Colonic mucosa (tissue), 4 donors: ENCODE measurements around the gene L3MBTL4. TPM values are rescaled to one million over a fixed set of nuclear protein-coding genes. Genes with fewer than 3 reads are reported as not detected.

Experiments used
- DNase-seq: peaks from one replicate; pipeline ENCODE4 v3.0.0-alpha.2; 2020
- H3K27ac ChIP-seq: fragments of 200-600 bp; one replicate; pipeline ENCODE4 v1.8.0; 2021
- H3K27me3 ChIP-seq: fragments of 200-600 bp; one replicate; pipeline ENCODE4 v1.8.0; 2021
- H3K36me3 ChIP-seq: fragments of 200-600 bp; one replicate; pipeline ENCODE4 v1.8.0; 2021
- H3K4me1 ChIP-seq: fragments of 200-600 bp; one replicate; pipeline ENCODE4 v1.8.0; 2021; ENCODE audit warnings: mild to moderate bottlenecking
- H3K4me3 ChIP-seq: fragments of 200-600 bp; one replicate; pipeline ENCODE4 v1.8.0; 2021
- H3K9ac ChIP-seq, 2 donors: one replicate each; pipeline ENCODE4 v1.7.0; 2013; ENCODE audit warnings: control low read depth in 2 of 2, low read depth in 2 of 2, low read length in 2 of 2
- H3K9me3 ChIP-seq: fragments of 200-600 bp; one replicate; pipeline ENCODE4 v1.8.0; 2021
- intact Hi-C: fragments of 100-400 bp; cut with DNase I; formaldehyde crosslinking; loops from one replicate; pipeline ENCODE4 v1.14.1; 2022
- total RNA-seq, 2 donors: library from RNA; stranded (reverse); fragmentation: NEBNext Ultra II Directional in 1 of 2; extraction: Animal tissue kit (Norgen Biotek cat#: 25700) in 1 of 2; gene quantifications; one replicate each; pipeline ENCODE4 v1.2.1, GENCODE V29; 2021
- TF ChIP-seq, protein P1 (sequence below): fragments of 200-600 bp; IDR thresholded peaks from one replicate; pipeline ENCODE4 v1.8.0; 2022; ENCODE audit warnings: antibody characterized with exemption, mild to moderate bottlenecking
- donor health status: healthy.
- donor health status: DM: no; HTN: no; CAD: no.
- donor health status: DM: no; HTN: no; CAD: no.

The L3MBTL4 gene
- total RNA-seq, 2 donors from 2014 or later: 3.5 to 3.8 TPM

DNA sequence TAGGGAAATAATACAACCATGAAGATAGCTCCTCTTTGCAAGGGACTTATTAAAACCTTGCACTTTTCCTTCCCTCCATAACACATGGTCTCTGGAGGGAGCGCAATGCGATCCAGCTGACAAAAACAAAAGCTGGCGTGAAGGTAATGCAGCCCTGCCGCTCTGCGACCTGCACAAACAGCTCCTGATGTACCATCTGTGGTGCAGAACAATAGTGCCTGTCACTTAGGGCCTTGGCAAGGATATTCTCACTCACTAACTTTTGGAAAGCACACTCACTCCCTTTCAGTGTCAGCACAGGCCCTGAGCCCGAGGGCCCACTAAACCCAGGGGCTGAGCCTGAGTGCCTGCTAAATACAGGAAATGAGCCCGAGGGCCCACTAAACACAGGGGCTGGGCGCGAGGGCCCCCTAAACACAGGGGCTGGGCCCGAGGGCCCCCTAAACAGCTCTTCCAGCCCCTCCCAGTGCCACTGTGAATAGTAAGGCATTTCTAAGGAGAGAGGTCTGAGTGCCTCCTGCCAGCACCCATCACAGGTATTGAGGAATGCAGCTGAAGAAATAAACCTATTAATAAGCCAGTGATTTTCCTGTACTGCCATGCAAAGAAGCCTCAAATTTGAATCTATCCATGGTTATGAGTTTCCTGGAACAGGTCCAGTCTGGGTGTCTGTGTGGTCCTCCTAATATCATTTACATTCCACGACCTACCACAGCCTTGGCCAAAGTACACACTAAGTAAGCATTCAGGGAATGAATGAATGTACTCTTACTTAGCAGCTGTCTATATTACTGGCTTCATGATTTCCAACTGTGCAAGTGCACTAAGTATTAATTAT is 9.3 kb downstream of the L3MBTL4 start:
- Histone ChIP-seq H3K4me3 (no peak overlapping the region), H3K27ac (no peak overlapping the region), H3K27me3 (no peaks in the 10 kb centered on the region), H3K36me3 (no peaks in the 10 kb centered on the region), H3K9ac (no peak overlapping the region), H3K4me1 (no peaks in the 10 kb centered on the region), H3K9me3 (no peaks in the 10 kb centered on the region)
- intact Hi-C loops: no loop called here
- DNase-seq: no peak
- TF ChIP-seq, protein P1, sequence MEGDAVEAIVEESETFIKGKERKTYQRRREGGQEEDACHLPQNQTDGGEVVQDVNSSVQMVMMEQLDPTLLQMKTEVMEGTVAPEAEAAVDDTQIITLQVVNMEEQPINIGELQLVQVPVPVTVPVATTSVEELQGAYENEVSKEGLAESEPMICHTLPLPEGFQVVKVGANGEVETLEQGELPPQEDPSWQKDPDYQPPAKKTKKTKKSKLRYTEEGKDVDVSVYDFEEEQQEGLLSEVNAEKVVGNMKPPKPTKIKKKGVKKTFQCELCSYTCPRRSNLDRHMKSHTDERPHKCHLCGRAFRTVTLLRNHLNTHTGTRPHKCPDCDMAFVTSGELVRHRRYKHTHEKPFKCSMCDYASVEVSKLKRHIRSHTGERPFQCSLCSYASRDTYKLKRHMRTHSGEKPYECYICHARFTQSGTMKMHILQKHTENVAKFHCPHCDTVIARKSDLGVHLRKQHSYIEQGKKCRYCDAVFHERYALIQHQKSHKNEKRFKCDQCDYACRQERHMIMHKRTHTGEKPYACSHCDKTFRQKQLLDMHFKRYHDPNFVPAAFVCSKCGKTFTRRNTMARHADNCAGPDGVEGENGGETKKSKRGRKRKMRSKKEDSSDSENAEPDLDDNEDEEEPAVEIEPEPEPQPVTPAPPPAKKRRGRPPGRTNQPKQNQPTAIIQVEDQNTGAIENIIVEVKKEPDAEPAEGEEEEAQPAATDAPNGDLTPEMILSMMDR: no peak

DNA sequence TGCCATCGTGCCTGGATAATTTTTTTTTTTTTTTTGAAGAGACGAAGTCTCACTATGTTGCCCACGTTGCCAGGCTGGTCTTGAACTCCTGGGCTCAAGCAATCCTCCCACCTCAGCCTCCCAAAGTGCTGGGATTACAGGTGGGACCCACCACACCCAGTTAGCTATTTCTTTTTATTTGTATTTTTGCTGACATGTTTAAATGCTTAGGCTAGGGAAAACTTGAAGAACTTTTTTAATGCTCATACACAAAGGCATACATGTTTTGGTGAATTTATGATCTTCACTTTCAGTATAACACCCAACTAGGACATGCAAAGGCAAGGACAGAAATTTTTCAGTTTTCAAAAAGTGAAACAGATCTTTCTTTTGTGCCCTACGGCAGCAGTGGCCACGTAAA is 9.9 kb downstream of the L3MBTL4 start:
- H3K36me3 ChIP-seq: no peaks in the 10 kb centered on the region
- no peak for DNase-seq
- intact Hi-C loops: no loop called here
- H3K4me1 ChIP-seq: no peaks in the 10 kb centered on the region
- no peak overlapping the region for H3K4me3 ChIP-seq
- no peaks in the 10 kb centered on the region for H3K27me3 ChIP-seq
- no peaks in the 10 kb centered on the region for H3K9me3 ChIP-seq
- TF ChIP-seq, protein P1: no peak
- no peak overlapping the region for H3K9ac ChIP-seq
- H3K27ac ChIP-seq: no peak overlapping the region

DNA sequence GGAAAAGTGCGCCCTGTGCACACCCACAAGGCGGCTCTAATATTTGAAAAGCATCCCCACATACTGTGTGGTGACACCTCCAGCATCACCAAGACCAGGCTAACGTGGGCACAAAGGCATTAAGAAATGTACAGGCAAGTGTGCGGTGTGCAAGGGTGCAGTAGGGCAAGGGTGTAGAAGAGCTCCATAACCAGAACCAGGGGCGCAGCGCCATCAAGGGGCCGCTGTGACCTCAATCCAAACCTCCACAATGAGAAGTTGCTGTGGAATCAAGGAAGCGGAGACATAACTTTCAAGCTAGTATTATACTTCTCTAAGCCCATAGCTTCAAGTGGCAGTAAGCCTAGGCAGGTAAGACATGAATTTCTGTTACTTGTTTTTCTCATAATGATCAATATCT is 13.0 kb downstream of the L3MBTL4 start:
- H3K9ac ChIP-seq: no peak overlapping the region
- TF ChIP-seq, protein P1: no peak
- DNase-seq: no peak
- H3K4me1 ChIP-seq: no peaks in the 10 kb centered on the region
- no peaks in the 10 kb centered on the region for H3K9me3 ChIP-seq
- no peak overlapping the region for H3K27ac ChIP-seq
- H3K4me3 ChIP-seq: no peak overlapping the region
- H3K27me3 ChIP-seq: no peaks in the 10 kb centered on the region
- no peaks in the 10 kb centered on the region for H3K36me3 ChIP-seq
- intact Hi-C loops: no loop called here

DNA sequence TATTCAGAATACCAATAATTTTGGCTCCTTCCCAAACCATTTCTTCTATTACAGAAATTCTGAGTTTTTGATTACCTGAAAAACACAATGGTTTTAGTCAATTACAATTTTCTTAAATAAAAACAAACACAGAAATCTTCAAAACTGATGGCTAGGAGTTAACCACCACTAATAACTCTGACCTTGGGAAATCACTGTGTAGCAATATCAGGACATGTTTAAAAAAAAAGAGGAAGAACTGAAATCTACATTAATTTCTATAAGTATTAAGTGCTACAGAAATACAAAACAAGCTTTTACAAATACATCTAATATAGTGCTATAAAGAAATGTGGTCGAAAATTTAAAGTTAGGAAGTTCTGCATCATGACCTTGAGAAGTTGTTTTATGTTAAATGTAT is 14.9 kb downstream of the L3MBTL4 start:
- intact Hi-C loops: no loop called here
- Histone ChIP-seq H3K27me3 (no peaks in the 10 kb centered on the region), H3K4me1 (no peaks in the 10 kb centered on the region)

DNA sequence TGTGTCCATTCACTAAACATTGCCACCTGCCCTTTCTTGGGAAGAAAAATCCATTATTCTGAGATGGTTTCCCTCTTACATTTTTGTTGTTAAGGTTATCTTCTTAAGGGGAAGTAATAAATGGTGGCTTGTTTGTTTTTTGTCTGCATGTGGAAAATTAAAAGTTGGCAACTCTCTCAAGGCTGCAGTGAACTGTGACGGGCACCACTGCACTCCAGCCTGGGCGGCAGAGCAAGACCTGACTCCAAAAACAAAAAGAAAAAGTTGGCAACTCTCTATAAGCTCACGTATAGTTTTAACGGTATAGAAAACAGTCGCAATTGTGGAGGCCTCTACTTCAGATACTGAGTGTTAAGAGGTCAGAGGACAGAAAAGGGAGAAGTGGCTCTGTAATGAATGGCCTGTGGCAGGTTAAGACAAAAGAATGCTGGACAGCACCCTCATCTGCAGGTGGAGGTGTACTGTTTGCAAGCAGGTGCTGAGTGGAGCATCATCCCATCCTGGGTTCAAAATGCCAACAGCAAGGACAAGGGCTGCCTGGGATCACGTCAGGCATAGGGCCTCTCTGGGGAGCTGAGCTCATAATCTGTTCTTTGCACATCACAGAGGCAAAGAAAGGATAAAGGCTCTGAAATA is 16.7 kb downstream of the L3MBTL4 start:
- TF ChIP-seq, protein P1: no peak
- Histone ChIP-seq H3K9ac (no peak overlapping the region), H3K27me3 (no peaks in the 10 kb centered on the region), H3K4me1 (no peaks in the 10 kb centered on the region), H3K4me3 (no peak overlapping the region), H3K36me3 (no peaks in the 10 kb centered on the region), H3K9me3 (no peaks in the 10 kb centered on the region), H3K27ac (no peak overlapping the region)
- intact Hi-C loops: no loop called here
- DNase-seq: no peak

More for the DNA sequence above, 14.9 kb downstream of the L3MBTL4 start:
- Histone ChIP-seq H3K27ac (no peak overlapping the region), H3K9ac (no peak overlapping the region), H3K9me3 (no peaks in the 10 kb centered on the region), H3K4me3 (no peak overlapping the region), H3K36me3 (no peaks in the 10 kb centered on the region)
- TF ChIP-seq, protein P1: no peak
- DNase-seq: no peak
